Retina (tissue), 1 donor: ENCODE data around the gene TMEM170A.
A peak's percentile ranks its signal among the peaks of the same experiment; 100 is the strongest.
"Not testable (repeated sequence)": the region's sequence is repeated elsewhere in the genome, so short reads cannot be mapped to it uniquely, and the experiment has no call there.

Experiments
- DNase-seq: peaks from one replicate; pipeline ENCODE4 v3.0.0-alpha.2; 2016

Gene TMEM170A, protein sequence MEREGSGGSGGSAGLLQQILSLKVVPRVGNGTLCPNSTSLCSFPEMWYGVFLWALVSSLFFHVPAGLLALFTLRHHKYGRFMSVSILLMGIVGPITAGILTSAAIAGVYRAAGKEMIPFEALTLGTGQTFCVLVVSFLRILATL

DNA sequence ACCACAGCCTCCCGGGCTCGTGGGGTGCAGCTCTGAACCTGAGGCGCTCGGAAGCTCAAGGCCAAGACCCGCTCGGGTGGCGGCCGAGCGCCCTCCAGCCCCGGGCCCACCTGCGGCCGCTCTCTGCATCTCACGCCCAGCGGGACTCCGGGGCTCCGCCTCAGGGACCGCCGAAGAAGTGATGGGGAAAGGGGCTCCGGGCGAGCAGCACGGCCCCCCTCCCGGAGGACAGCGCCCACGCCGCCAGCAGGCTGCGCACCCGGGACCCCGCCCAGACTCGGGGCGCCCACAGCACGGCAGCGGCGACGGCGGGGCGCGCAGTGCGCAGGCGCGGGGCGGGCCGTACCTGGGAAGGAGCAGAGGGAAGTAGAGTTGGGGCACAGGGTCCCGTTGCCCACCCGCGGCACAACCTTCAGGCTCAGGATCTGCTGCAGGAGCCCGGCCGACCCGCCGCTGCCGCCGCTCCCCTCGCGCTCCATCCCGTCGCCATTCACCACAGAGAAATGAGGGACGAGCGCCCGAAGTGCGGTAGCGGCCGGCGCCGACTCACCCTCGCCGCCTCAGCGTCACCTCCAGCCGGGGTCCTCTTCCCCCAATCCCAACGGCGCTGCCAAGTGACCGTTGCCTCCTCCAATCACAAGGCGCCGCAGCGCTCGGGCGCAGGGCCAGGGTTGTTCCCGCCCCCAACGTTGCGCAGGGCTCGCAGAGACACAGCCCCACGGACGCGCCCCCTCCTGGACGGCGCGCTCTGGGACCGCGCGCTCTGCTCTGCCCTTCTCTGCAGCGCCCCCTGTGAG is at the start of gene TMEM170A:
TSS of gene TMEM170A (minus strand) at position 568 of the 797 bp plus-strand sequence. CDS start at position 479, 89 bp downstream.
- DNase-seq = peak; percentile 100

DNA sequence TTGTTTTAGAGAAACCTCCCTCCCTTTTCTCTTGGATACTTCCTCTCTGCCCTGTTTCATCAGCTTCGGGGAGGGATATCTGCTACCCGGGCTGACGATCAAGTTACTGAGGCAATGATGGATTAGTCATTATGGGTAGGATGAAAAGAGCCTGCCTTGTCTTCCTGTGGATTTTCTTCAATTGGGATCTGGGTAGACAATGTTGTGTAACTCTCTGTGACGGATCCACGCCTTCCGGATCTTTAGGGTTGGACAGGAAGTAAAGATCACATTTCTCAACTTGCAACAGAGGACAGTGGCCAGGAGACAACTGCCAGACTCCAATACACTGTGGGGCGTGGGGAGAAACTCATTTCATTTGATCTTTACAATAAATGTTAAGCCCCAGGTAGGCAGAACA is 42.1 kb upstream of the TMEM170A start:
- no peak for DNase-seq

DNA sequence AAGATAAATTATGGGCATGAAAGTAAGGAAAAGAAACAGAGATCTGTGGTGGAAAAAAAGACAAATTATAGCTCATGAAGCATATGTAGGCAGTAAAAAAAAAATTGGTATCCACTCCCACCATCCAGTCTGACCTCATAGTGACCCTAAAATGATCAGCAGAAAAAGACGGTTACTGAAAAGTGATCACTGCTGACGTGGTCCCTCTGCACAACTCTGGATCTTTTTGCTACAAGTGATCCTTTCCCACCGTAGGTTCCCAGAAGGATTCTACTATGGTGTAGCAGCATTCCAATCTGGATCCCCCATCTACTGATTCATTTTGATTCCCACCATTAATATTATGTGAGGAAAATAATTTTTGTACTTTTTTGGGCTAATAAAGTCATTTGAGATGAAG is 41.6 kb upstream of the TMEM170A start:
- DNase-seq = no peak

DNA sequence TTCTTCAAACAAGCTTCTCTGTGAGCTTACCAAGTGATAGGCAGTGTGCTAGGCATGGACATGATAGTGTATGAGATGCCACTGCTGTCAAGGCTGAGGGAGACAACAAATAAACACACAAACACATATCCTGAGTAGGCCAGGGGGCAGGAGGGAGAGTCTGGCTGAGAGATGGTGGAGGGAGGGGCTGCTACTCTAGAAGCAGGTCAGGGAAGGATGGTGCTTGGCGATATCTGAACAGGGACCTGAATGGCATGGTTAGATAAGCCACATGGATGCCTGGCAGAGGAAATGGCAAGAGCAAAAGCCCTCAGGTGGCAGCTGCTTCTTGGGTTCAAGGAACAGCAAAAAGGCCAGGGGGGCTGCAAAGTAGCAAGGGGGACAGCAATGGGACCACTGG is 39.3 kb upstream of the TMEM170A start:
- DNase-seq = no peak

DNA sequence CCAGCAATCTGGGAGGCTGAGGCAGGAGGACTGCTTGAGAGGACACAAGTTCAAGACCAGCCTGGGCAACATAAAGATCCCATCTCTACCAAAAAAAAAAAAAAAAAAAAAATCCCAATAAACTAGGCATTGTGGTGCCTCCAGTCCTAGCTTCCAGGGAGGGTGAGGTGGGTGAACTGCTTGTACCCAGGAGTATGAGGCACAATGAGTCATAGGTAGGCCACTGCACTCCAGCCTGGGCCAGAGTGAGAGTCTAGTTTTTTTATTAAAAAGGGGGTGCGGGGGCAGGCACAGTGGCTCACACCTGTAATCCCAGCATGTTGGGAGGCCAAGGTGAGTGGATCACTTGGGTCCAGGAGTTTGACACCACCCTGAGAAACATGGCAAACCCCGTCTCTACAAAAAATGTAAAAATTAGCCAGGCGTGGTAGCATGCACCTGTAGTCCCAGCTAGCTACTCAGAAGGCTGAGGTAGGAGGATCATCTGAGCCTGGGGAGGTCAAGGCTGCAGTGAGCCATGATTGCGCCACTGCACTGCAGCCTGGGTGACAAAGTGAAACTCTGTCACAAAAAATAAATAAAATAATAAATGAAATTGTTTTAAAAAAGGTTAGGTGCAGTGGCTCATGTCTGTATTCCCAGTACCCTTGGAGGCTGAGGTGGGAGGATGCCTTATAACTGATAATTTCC is 38.6 kb upstream of the TMEM170A start:
- DNase-seq = no peak

DNA sequence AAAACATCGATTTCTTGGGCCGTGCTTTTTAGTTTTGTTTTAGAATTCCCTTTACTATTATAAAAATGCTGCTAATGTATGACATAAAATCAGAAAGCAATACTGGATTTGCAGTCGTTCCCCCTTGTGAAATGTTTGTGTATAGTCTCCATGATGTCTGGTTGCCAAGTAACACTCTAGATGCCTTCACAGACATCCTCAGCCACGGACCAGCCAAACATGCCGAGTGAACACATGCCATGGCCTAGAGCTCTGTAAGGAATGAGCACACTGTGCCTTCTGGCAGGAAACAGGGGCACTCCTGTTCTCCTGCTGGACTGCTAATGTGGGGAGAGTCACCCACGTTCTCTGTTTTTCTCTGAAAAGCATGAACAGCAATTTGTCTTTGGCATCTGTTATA is 37.3 kb upstream of the TMEM170A start:
- not testable (repeated sequence) for DNase-seq

DNA sequence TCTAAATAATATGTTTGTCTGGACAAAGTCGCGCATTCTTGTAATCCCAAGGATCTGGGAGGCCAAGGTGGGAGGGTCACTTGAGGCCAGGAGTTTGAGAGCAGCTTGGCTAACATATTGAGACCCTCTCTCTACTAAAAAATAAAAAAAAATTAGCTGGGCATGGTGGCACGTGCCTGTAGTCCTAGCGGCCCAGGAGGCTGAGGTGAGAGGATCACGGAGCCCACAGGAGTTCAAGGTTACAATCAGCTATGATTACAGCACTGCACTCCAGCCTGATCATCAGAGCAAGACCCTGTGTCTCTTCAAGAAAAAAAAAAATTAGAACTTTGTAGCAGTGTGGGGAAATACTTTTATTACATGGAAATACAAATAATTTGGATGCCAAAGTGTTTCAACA is 36.9 kb upstream of the TMEM170A start:
- no peak for DNase-seq

DNA sequence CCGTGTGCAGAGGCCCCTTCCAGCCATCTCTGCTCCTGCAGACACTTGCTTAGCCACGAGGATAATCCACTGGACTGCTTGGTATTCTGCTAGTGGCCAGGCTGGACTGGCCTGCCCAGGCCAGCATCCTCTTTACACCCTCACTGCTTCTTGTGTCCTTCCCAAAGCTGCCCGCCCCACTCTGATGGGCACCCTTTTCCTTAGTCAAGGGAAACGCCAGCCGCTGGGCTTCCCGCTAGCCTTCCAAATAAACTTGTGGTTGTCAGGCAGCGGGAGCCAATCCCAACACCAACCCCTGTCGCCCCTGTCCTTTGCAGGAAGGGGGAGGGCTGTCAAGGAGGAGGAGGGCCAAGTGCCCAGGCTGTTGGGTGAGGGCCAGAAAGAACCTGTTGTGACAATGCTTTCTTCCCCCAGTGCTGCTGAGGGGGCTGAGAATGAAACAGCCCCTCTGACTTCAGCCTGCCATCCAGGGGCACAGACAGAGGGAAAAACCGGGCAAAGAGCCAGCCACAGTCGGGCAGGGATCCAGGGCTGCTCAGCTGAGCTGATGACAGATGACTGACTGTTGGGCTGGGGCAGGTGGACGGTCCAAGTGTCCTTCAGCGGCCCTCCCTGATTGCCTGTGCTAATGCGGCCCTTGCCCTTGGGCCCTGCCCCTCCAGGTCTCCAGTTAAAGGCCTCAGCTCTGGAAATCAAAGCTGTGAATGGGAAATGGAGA is 34.3 kb upstream of the TMEM170A start:
- not testable (repeated sequence) for DNase-seq

DNA sequence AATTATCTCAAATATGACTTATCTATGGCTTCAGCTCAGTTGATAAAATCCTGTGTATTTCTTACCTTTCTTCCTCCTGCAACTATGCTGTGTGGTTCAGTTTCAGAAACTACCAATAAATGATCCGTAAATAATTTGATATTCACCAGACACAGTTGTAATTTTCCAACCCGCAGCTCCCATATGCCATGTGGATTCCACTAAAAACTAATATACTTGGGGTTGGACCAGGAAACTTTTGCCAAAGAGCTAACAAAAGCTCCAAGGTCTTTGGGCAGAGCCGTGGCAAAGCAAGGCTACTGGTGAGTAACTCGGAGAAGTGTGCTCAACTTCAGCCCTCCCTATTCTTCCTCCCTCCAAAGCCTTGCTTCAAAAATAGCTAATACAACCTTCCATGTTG is 33.1 kb upstream of the TMEM170A start:
- no peak for DNase-seq

DNA sequence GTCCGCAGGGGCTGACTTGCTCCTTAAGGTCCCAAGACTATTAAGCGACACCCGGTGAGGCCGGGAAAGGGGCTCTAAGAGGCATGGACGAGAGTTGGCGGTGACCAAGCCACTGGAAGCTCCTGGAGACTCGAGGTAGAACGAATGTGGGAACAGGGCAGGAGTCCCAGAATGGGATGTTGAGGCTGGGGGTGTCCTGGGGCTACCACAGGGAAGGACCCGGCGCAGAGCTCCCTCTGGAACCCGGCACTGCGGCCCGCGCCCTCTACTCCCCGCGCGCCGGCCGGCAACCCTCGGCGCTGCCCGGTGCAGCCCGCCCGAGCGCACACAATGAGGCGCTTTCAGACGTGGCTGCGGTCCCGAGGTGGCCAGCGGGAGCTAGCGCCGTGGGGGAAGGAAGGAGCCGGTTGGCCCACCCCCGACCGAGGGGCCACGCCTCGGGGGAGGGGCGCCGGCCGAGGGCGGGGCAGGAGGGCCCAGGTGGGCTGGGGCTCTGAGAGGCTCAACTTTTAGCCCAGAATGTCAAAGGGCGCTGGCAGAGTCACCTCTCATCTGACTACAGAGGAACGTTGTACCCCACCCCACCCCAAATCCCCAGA is 30.7 kb upstream of the TMEM170A start, which contains the start of gene CHST6:
TSS of gene CHST6 (minus strand) at position 366 of the 599 bp plus-strand sequence. CDS start 15,613 bp downstream, outside the sequence.
- DNase-seq = peak; percentile 78

DNA sequence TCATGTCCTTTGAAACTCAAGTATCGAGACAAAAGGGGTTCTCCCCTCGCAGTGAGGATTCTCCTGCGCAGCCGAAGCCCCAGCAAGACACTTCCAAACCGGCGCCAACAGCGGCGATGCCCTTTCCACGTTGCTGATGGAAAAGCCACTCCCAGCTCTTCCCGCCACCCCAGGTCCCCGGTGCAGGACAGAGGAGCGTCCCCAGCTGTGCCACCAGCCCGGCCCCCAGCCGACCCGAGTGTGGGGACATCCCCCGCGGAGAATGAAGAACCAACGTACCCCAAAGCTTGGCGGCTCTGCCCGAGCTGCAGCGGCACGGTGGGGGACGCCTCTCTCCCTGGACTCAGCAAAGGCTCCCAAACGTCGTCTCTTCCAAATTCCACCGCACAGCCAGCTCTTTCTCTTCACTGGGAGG is 30.2 kb upstream of the TMEM170A start:
- DNase-seq = no peak

DNA sequence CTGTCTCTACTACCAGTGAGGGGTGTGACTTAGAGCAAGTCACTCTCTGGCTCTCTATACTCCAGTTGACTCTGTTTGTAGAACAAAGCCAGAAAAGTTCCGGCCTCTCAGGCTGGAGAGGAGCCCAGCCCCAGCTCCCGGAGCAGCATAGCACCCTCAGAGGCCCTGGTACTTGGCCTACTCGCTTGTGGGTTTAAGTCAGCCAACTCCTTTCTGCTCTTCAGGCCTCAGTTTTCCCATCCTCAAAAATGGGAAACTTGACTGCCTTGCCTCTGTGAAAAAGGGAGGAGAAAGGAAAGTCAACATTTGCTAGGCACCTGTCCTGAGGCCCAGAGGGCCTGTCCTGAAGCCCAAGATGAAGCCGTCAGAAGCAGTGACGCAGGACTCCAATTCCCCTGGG is 29.7 kb upstream of the TMEM170A start:
- peak; percentile 12 for DNase-seq

DNA sequence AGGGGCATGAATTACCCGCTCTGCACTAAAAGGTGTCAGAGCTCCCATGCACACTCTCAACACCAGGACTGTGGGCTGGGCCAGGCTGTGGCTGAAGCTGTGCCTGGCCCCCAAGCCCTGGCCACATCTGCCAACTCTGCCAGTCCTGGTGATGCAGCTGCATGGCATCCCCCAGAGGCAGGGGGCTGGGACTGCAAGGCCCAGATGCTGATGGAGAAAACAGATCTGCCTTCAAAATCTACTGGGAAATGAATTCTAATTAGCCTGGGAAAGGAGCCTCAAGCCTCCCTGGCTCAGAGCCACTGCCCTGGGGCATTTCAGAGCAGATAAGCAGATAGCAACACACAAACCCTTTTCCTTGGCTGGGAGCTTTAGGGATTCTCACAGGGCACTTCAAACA is 27.4 kb upstream of the TMEM170A start:
- DNase-seq = peak; percentile 21

DNA sequence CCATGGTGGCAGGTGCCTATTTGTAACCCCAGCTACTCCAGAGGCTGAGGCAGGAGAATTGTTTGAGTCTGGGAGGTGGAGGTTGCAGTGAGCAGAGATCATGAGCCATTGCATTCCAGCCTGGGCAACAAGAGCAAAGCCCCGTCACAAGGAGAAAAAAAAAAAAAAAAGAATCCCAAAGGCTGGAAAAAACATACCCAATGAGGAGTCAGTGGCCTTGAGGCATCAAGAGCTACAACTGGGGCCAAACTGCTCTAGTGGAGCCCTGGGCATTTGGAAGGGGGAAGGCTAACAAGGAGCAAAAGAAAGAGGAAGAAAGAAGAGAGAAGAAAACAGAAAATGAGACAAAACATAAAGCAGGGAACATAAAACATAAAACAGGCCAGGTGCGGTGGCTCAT is 23.8 kb upstream of the TMEM170A start:
- no peak for DNase-seq

DNA sequence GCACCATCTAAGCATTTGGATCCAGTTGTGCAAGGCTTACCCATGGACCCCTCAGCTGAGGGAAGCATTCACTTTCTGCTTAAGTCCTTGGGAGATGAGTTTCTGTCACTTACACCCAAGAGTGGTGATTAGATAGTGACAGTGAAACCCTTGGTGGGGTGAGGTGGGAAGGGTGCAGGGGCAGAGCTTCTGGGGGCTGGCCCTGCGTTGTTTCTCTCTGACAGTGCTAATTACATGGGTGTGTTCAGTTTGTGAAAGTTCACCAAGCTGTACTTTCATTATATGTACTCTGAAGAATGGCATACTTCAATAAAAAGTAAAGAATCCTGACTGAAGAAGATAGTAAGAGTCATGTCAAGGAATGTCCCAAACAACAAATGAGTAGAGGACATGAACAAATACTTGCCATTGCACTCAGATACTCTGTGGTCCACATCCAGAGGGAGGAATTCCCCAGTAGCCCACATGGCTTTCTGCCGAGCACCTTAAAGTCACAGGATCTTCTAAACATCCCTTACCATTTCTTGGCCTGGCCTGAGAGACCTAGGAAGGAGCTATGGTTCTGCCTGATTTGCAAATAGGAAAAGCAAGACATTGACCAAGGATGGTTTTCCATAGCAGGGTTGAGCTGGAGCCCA is 22.3 kb upstream of the TMEM170A start:
- no peak for DNase-seq

DNA sequence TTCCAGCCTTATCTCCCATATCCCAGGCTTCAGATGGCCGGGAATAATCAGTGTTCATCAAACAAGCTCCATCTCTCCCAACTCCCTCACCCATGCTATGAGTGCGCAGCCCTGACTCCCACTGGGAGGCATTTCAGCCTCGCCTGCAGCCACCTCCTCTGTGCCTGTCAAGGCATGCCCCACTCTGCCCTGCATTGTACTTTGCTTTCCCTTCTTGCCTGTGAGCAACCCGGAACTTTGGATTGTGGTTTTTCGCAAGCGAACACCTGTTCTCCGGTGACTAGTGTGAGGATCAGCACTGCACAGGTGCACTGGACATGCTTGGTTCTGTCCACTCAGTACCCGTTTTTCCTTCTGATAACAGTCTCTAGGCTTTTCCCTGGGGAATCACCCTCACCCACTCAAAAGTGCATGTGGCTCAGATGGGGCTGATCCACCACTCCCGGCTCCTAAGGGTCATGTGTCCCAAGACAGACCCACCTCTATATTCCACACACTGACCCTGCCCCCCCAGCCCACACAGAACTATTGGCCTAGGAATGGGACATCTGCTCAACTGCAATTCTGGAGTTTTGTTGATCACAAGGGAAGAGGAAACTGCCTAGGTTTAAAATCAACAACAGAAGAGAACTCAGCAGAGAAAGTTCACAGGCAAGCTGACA is 21.7 kb upstream of the TMEM170A start:
- no peak for DNase-seq

DNA sequence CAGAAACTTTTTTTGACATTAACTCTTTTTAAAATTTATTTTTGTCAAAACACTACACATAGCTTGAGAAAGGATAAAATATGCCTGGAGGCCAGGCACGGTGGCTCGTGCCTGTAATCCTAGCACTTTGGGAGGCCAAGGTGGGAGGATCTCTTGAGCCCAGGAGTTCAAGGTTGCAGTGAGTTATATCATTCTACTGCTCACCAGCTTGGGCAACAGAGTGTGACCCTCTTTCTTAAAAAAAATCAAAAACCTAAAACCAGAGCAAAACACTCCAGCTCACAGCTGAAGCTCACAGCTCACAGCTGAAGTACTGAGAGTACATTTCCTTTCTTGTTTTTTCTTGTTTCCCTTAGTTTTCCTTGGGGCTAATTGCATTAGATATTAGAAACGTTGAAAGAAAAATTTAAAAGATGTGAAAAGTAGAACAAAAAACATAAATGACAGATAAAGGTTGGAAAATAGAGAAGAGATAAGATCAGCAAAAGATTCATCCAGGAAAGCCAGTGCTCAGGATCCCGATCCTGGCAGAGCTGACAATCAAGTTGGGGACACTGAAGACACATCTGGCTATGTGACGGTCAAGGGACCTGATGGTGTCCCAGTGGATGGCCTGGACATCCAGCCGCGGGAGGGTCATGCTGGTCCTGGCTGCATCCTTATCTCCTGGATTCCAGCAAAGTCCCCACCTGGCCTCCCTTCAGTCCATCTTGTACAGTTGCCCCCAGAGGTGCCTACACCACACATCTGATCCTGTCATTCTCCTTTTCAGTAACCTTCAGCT is 20.9 kb upstream of the TMEM170A start:
- no peak for DNase-seq

DNA sequence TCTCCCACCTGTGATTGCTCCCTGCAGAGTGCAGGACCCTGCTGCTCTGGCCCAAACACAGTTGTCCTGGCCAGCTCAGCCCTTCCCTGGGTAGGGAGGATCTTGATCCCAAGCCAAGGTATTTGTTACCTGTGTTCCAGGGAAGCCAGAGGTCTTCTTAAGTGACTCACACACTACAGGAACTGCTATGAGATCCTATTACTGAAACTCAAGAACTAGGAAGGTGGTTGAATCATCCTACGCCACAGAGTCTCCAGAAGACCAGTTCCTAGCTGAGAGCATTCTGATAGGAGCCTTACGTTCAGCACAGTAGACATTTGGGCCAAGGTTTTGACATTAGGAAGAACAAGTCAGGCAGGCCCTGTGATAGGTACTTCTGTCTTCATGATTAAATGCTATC is 18.7 kb upstream of the TMEM170A start:
- no peak for DNase-seq

DNA sequence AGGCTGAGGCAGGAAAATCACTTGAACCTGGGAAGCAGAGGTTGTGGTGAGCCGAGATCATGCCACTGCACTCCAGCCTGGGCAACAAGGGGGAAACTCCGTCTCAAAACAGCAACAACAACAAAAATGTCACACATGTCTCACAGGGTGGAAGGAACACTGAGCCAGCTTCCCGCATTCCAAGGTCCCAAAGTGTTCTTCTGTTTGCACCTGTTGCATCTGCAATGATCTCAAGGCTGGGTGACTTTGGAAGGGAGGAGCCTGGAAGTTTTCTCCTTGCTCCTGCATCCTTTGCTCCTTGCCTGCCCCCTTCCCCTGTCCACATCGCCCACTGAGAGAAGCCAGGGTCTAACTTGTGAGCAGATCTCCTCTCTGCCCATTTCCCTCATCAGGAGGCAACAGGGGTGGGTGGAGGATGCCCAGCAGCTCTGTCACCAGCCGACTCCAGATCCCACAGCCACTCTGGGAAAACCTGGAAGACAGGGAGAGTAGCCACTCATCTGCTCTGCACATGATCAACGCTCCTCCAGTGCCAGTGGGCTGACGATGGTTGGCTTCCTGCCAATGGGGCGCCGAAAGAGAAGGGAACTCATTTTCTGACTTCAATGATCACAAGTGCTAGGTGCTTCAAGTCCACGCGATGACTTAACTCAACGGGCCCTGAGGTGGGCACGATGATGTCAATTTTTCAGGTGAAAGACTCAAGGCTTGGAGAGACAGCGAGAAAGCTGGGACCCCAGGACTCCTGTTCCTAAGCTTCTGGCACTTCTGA is 18.1 kb upstream of the TMEM170A start:
- DNase-seq = no peak

DNA sequence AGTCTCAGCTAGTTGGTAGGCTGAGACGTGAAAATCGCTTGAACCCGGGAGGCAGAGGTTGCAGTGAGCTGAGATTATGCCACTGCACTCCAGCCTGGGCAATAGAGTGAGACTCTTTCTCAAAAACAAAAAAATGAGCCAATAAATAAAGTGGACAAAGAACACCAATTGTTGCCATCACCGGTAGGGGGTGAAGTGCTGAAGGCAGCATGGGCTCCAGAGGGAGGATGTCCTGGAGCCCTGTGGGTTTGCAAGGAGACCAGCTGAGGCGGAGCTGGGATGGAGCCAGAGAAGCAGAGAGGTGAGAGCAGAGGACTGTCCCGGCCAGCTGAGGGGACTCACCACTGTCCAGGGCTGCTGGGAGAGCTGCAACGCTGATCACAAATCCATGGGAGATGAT is 17.0 kb upstream of the TMEM170A start:
- DNase-seq = no peak
